HEK293T (cell line): Measurements from ENCODE around the gene R3HDM1.

Experiments
- CTCF ChIA-PET: fragments of 350-600 bp; formaldehyde crosslinking; extraction: SDS; loops from one replicate; lab custom pipeline; 2021; ENCODE audit warnings: antibody characterized with exemption, inconsistent platforms; lab: Yijun Ruan, JAX
- POLR2A ChIA-PET: fragments of 350-600 bp; formaldehyde crosslinking; extraction: SDS; loops from one replicate; lab custom pipeline; 2020; ENCODE audit warnings: antibody characterized with exemption, inconsistent platforms; lab: Yijun Ruan, JAX
- DNase-seq: peaks from one replicate; pipeline ENCODE4 v3.0.0; 2012; ENCODE audit warnings: mixed read lengths; ENCODE audit errors: extremely low spot score
- ARNT ChIP-seq: fragments of 450-650 bp; IDR thresholded peaks from 2 replicates; pipeline ENCODE4 v1.6.1; 2017; ENCODE audit warnings: mild to moderate bottlenecking
- BHLHE40 ChIP-seq: fragments of 450-650 bp; IDR thresholded peaks from 2 replicates; pipeline ENCODE4 v1.6.1; 2016; ENCODE audit warnings: mild to moderate bottlenecking, moderate library complexity, borderline replicate concordance
- CTBP1 ChIP-seq: fragments of 450-650 bp; IDR thresholded peaks from 2 replicates; pipeline ENCODE4 v1.6.1; 2016; ENCODE audit warnings: borderline replicate concordance
- ELF4 ChIP-seq: fragments of 450-650 bp; IDR thresholded peaks from 2 replicates; pipeline ENCODE4 v1.6.1; 2017; ENCODE audit warnings: antibody characterized with exemption
- FOXA1 ChIP-seq: fragments of 450-650 bp; IDR thresholded peaks from 2 replicates; pipeline ENCODE4 v1.6.1; 2016; ENCODE audit warnings: mild to moderate bottlenecking
- FOXK2 ChIP-seq: fragments of 450-650 bp; IDR thresholded peaks from 2 replicates; pipeline ENCODE4 v1.6.1; 2016; ENCODE audit warnings: mild to moderate bottlenecking
- FOXM1 ChIP-seq: fragments of 450-650 bp; IDR thresholded peaks from 2 replicates; pipeline ENCODE4 v1.6.1; 2017; ENCODE audit warnings: mild to moderate bottlenecking, borderline replicate concordance
- HDGF ChIP-seq: fragments of 450-650 bp; IDR thresholded peaks from 2 replicates; pipeline ENCODE4 v1.6.1; 2017; ENCODE audit warnings: antibody characterized with exemption, borderline replicate concordance
- L3MBTL2 ChIP-seq: fragments of 450-650 bp; conservative IDR thresholded peaks from 2 replicates; pipeline ENCODE4 v1.6.1; 2016; ENCODE audit warnings: mild to moderate bottlenecking
- LEF1 ChIP-seq: fragments of 450-650 bp; IDR thresholded peaks from 2 replicates; pipeline ENCODE4 v1.6.1; 2017; ENCODE audit warnings: mild to moderate bottlenecking, borderline replicate concordance
- NFRKB ChIP-seq: fragments of 450-650 bp; IDR thresholded peaks from 2 replicates; pipeline ENCODE4 v1.6.1; 2016; ENCODE audit warnings: mild to moderate bottlenecking, moderate library complexity
- SP1 ChIP-seq: fragments of 450-650 bp; IDR thresholded peaks from 2 replicates; pipeline ENCODE4 v1.6.1; 2017
- SUZ12 ChIP-seq: fragments of 450-650 bp; IDR thresholded peaks from 2 replicates; pipeline ENCODE4 v1.6.1; 2016; ENCODE audit warnings: mild to moderate bottlenecking
- TARDBP ChIP-seq: fragments of 450-650 bp; IDR thresholded peaks from 2 replicates; pipeline ENCODE4 v1.6.1; 2016
- ZNF384 ChIP-seq: fragments of 450-650 bp; IDR thresholded peaks from 2 replicates; pipeline ENCODE4 v1.6.1; 2016
- TF ChIP-seq, protein P1 (sequence below): fragments of 450-650 bp; IDR thresholded peaks from 2 replicates; pipeline ENCODE4 v1.6.1; 2016

The R3HDM1 gene

DNA sequence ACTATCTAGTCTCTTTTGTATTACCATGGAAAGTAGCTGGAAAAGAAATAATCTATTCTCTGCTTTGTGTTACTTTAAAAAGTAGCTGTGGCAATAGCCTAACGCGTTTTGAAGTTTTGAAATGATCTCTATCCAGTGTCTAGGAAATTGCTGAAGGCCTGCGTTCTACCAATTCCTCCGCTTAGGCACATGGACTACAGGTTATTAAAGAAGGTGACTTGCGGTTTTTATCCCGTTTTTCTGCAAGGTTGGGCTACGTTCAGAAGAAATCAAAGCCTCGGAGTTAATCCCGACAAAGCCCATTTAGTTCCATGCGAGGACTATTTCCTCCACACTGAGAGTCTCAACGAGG is 209.7 kb downstream of the R3HDM1 start:
- TF ChIP-seq, protein P1, sequence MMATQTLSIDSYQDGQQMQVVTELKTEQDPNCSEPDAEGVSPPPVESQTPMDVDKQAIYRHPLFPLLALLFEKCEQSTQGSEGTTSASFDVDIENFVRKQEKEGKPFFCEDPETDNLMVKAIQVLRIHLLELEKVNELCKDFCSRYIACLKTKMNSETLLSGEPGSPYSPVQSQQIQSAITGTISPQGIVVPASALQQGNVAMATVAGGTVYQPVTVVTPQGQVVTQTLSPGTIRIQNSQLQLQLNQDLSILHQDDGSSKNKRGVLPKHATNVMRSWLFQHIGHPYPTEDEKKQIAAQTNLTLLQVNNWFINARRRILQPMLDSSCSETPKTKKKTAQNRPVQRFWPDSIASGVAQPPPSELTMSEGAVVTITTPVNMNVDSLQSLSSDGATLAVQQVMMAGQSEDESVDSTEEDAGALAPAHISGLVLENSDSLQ, result no peak
- TF ChIP-seq BHLHE40 (no peak), ELF4 (no peak), SUZ12 (no peak), HDGF (0 out of 2 replicates have a peak, but pooled peaks have one; percentile 5), ZNF384 (no peak), ARNT (no peak), NFRKB (no peak), SP1 (no peak), FOXM1 (no peak), FOXA1 (no peak), L3MBTL2 (peak; percentile 68), FOXK2 (no peak), TARDBP (no peak), LEF1 (no peak)
- POLR2A ChIA-PET, result interaction anchor here (1.1 kb wide), 1 partner anchor 21 kb away, joined by 4 read pairs; no protein-coding TSS in a partner anchor
- no peak for DNase-seq
- CTCF ChIA-PET, result interaction anchor here (1.3 kb wide), 1 partner anchor 13 kb away, joined by 4 read pairs; no protein-coding TSS in a partner anchor

DNA sequence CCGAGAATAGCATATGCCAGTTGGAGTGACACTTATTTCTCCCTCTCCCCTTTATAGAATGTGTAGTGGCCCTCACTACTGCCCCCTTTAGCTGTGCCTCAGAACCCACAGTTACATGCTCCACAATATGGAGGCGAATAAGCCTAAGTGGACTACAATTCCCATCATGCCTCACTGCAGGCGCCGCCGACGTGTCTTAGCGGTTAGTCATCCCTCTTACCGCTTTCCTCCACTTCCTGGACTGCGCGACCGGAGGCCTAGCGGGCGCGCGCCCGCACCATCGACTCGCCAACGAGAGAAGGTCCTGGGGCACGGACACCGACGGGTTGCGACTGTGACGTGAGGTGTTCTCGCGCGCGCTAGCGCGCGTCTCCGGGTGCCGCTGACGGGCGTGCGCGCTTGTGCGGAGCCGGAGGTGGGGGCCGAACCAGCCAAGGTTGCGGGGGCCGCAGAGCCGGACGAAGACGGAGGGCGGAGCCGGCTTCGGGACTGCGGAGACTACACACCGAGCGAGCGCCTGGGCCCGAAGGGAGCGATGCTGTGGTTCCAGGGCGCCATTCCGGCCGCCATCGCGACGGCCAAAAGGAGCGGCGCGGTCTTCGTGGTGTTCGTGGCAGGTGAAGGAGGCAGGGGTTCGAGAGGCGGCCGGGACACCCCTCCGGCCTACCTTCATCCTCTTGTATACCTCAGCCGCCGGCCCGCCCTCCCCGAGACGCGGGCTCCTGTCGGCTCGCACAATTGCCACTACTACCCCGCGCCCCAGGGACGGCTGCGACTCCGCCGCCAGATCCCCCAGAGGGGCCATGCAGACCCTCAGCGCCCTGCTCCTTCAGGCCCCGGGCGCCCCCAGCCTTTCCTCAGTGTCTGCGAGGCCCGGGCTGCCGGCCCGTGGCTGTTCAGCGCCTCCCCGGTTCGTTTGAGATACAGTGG is 210.4 kb downstream of the R3HDM1 start, which contains the start of gene UBXN4:
Gene UBXN4 (plus strand): TSS at position 461 of the 930 bp plus-strand sequence. CDS start 75 bp downstream, at position 536.
- DNase-seq, result peak; percentile 94
- TF ChIP-seq SP1, result no peak
- no peak for TF ChIP-seq TARDBP
- no peak for TF ChIP-seq SUZ12
- TF ChIP-seq HDGF, result 0 out of 2 replicates have a peak, but pooled peaks have one; percentile 24
- TF ChIP-seq ELF4, result peak; percentile 82
- 0 out of 2 replicates have a peak, but pooled peaks have one; percentile 47 for TF ChIP-seq CTBP1
- TF ChIP-seq, protein P1, result peak; percentile 84
- no peak for TF ChIP-seq LEF1
- no peak for TF ChIP-seq L3MBTL2
- TF ChIP-seq FOXK2, result no peak
- no peak; the same call in 1 of the 2 replicates for TF ChIP-seq FOXM1
- ChIA-PET POLR2A (interaction anchor here (1.1 kb wide), 1 partner anchor 21 kb away, joined by 4 read pairs; no protein-coding TSS in a partner anchor), CTCF (no interaction called here)

DNA sequence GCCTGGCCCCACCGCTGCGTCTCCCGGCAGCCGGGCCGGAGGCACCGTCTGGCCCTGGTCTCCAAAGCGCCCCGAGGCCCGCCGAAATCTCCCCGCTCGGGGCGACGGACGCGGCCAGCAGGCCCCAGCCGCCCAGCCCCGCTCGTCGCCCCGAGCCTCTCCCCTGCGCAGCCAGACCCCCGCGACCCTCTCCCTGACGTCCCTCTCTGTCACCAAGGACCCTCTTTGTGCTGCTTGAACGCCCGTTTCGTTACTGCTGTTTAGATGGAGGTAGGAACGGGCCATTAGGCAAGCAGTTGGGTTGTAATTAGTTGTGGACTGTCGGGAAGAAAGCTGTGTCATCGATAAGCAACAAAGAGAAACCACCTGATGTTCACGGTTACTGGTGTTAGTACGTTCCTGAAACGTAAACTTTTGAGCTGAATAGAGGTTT is 211.1 kb downstream of the R3HDM1 start:
- TF ChIP-seq BHLHE40, result no peak
- no peak for TF ChIP-seq HDGF
- no peak for TF ChIP-seq ELF4
- TF ChIP-seq, protein P1, result no peak
- peak; percentile 33 for DNase-seq
- CTCF ChIA-PET, result no interaction called here
- POLR2A ChIA-PET, result no interaction called here

DNA sequence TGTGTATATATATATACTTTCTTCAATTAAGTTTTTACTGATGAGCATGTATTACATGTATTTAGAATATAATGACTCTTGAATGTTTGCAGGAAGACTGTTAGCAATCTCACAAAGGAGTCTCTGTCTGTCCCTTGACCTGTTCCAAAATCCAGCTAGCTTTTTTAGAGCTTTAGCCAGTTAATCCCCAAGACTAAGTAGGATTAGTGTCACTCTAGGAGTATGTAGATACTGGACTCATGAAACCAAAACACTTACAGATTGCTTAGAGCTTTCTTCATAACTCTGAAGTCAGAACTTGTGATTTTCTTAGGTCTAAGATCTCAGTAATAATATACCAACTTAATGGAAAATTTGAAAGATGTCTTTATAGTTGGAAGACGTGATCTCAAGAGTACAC is 212.6 kb downstream of the R3HDM1 start:
- ChIA-PET POLR2A (interaction anchor here (1.3 kb wide), 1 partner anchor 14 kb away, joined by 4 read pairs; no protein-coding TSS in a partner anchor), CTCF (no interaction called here)
- TF ChIP-seq L3MBTL2 (no peak), CTBP1 (no peak), ELF4 (no peak), LEF1 (no peak), NFRKB (no peak), FOXM1 (no peak)
- TF ChIP-seq, protein P1, result no peak
- DNase-seq, result no peak

DNA sequence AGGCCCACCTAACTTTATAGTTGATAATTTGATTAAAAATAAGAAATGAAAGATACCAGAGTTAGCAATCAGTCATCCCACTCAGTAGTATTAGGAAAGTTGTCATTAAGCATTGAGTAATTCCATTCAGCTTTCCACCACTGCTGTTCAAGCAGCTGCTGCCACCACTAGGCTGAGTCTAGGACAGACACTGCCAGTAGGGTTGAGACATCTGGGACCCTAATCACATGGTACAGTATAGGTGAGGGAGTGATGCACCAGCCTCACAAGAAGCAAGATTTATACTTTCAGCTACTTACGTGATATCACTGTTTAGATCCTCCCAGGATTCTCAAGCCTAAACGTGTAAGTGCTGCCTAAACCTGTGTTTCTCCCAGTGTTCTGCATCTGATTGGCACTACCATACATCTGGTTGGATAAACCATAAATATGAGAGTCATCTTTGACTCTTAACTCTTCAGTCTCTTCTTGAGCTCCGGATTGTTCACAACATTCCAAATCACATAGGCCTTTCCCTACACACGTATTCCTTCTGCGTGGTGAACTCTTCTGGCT is 213.6 kb downstream of the R3HDM1 start:
- no peak for TF ChIP-seq L3MBTL2
- TF ChIP-seq, protein P1, result 0 out of 2 replicates have a peak, but pooled peaks have one; percentile 11
- CTCF ChIA-PET, result interaction anchor here (1.4 kb wide), 1 partner anchor 756 kb away, joined by 3 read pairs; no protein-coding TSS in a partner anchor
- peak; percentile 45 for DNase-seq
- POLR2A ChIA-PET, result interaction anchor here (1.3 kb wide), 1 partner anchor 13 kb away, joined by 4 read pairs; no protein-coding TSS in a partner anchor
